M059J (cell line): ENCODE data around the gene FGFR4. TPM values are rescaled to one million over a fixed set of nuclear protein-coding genes. Genes with fewer than 3 reads are reported as not detected.

ENCODE experiments used
- DNase-seq: peaks from one replicate; pipeline ENCODE4 v3.0.0-alpha.2; 2012; ENCODE audit warnings: low read depth
- total RNA-seq: library from RNA; depleted of rRNA; stranded (reverse); fragments of >200 nt; shearing (Covaris generic); gene quantifications from 2 replicates; pipeline ENCODE4 v1.2.3, GENCODE V29; 2014; rRNA removed

FGFR4 gene
- total RNA-seq, 1 experiment from 2014 or later = 0.62 TPM

- no peak for DNase-seq
These were observed 45.7 kb downstream of the FGFR4 start for GRCh38 chr5:177132136-177133095.

DNA sequence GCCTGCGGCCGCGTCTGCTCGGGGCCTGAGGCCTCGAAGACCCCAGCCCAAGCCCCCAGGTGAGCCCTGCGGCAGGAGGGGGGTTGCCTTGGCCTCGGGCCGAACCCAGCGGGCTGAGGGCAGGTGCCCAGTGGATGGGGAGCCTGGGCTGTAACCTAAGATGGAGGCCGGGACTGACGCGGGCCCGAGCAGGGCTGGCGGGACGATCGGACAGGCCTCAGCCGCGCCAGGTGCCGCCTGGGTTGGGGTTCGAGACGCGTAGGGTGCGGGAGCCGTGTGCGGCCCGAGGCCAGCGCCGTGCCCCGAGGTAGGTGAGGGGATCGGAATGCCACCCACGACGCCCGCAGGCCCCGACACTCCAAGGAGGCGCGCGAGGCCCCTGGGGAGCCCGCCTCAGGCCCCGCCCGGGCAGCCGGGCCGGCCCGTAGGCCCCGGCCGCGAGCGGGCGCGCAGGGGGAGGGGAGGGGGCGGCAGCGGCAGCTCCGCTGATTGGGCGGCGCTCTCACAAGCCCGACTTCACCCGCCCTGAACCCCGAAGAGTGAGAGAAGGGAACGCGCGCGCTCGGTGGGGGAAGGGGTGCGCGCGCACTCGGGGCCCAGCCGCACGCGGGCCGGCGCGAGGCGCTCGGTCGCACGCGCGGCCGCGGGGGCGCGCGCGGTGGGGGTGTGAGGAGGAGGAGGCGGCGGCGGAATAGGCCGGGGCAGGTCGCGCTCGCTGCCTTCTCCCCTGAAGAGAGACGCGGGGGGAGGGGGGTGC, 46.6 kb downstream of the FGFR4 start, which contains the start of gene NSD1:
Gene NSD1, plus strand, starts transcription at position 678 of the 757 bp plus-strand sequence. CDS start 1,331 bp downstream, outside the sequence.
- DNase-seq = peak; percentile 81

DNA sequence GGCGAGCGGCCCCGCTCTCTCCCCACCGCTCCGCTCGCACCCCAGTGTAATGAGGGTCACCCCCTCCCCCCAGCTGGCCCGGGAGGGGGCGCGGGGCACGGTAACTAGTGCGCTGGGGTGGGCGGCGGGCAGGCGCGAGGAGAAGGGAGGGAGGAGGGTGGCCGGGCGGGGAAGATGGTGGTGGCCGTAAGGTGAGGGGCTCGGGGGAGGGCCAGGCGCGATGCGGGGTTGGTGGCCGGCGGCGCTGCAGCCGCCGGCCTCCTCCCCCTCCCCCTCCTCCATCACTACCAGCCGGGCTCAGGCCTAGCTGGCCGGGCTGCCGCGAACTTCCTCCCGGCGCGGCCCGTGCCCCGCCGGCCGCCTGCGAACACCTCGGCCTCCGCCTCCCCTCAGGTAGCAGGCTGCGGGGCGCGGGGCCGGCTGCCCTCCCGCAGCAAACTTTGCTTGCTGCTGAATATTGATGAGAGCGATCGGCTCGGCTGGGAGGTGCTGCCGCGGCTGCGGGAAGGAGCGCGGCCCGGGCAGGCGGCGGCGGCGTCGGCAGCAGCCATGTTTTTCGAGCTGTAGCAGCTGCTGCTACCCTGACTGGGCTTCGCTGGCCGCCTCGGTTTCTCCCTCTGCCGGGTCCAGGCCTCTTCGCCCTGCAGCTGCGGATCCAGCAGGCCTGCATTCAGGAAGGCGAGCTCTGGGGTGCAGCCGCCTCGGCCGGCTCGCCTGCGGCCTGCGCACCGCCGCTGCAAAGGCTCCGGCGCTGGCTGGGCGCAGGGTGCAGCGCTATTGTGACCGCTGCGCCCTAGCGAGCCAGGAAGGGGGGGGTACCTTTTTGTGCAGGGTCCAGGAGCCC, 47.4 kb downstream of the FGFR4 start:
- DNase-seq = peak; percentile 38

GRCh38 chr5:177134697-177135225, 48.0 kb downstream of the FGFR4 start:
- DNase-seq = no peak

DNA sequence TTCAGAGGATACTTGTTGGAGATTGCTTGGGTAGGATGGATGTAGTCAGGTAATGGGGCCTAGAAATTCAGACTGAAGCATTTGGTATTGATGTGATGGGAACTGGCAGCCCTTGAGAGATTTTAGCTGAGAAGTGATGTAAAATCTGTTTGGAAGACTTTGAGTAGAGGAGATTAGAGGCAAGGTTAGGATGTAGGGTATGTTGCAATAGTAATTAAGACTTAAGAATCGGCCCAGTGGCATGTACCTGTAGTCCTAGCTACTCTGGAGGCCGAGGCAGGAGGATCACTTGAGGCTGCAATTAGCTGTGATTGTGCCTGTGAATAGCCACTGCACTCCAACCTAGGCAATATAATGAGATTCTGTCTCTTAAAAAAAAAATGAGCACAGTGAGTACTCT, 53.6 kb downstream of the FGFR4 start:
- DNase-seq = no peak

- DNase-seq = no peak
These were observed 54.8 kb downstream of the FGFR4 start for GRCh38 chr5:177141496-177141895.

DNA sequence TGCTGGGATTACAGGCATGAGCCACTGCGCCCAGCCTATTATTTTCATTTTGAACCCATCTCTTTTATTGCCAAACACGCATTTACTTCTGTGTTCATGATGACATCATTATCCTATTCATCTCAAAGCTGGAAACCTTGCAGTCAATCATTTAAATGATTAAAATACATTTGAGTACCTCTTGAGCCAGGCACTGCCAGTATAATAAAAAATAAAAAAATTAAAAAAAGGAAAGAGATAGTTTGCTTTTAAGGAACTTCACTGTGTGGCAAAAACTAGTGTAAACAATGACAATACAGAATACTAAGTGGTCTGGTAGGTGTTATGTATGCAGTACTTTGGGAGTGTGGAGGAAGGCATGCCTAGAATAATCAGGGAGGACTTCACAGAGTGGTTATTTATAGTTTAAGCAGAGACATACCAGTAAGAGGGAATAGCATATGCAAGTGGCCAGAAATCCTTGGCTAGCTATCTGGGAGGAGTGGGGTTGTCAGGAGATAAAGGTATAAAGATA, 55.4 kb downstream of the FGFR4 start:
- no peak for DNase-seq

DNA sequence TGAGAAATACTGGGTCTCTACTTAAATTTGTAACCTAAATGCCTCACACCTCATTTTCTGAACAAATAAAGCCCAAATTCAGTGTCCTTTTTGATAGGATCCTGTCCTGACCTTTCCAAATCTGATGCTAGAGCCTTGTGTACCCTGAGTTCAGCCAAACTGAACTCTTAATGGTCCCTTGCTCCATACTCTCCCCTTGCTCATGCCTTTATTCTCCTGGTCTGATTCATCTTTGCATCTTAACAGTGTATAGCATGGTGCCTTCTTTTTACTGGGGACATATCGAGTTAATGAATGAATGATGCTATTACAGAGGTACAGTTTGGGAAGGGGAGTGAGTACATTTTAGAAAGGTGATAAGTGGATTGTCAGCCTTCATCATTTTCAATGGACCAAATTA, 56.1 kb downstream of the FGFR4 start:
- DNase-seq = no peak

DNA sequence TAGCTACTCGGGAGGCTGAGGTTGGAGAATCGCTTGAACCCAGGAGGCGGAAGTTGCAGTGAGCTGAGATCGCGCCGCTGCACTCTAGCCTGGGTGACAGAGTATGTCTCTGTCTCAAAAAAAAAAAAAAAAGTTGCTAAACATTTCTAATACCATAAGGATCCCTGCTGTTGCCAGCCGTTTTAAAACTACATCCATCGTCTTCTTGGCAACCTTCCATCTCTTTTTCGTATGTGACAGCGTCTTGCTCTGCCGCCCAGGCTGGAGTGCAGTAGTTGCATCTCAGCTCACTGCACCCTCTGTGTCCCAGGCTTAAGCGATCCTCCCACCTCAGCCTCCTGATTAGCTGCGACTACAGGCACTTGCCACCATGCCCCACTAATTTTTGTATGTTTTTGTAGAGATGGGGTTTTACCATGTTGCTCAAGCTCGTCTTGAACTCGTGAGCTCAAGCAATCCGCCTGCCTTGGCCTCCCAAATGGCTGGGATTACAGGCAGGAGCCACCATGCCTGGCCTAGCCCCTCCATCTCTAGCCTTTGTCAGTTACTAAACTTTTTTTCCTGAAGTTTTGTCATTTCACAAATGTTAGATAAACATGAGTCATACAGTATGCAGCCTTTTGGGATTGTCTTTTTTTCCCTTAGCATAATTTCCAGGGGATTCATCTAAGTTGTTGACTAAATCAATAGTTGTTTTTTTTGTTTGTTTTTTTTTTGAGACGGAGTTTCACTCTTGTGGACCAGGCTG, 60.4 kb downstream of the FGFR4 start:
- DNase-seq = peak; percentile 12

Other genes with a start within 250 kb of the FGFR4 start
- gene HK3, start 187.6 kb upstream of the FGFR4 start, total RNA-seq = not detected in 2 replicates
- 20.8 and 27.8 TPM in 2 replicates for gene UIMC1, start 80.1 kb upstream of the FGFR4 start, total RNA-seq
- gene ZNF346, start 64.2 kb upstream of the FGFR4 start, total RNA-seq = 21.3 and 22.8 TPM in 2 replicates
- gene NSD1, start 46.9 kb downstream of the FGFR4 start, total RNA-seq = 17.7 and 36.8 TPM in 2 replicates
- 8.2 and 17.0 TPM in 2 replicates for gene RAB24, start 216.8 kb downstream of the FGFR4 start, total RNA-seq
- gene PRELID1, start 216.9 kb downstream of the FGFR4 start, total RNA-seq = 238 and 249 TPM in 2 replicates
- gene MXD3, start 225.0 kb downstream of the FGFR4 start, total RNA-seq = 29.7 and 36.1 TPM in 2 replicates